Neural cell (in vitro differentiated cells): ENCODE measurements around the gene SYNGR2. TPM values are rescaled to one million over a fixed set of nuclear protein-coding genes. Genes with fewer than 3 reads are reported as not detected.

Experiments
- H2AFZ ChIP-seq: fragments of 200-600, 300-800 bp; sonication (generic), shearing (Covaris generic); 2 replicates; pipeline ENCODE4 v1.6.0; 2014; ENCODE audit warnings: low read depth, mild to moderate bottlenecking, antibody characterized with exemption, low read length, moderate library complexity
- H3F3A ChIP-seq: fragments of 200-600 bp; shearing (Covaris generic); 2 replicates; pipeline ENCODE4 v1.6.1; 2016; ENCODE audit warnings: mild to moderate bottlenecking, moderate library complexity, mixed read lengths, antibody characterized with exemption, low read length; ENCODE audit not compliant: insufficient read depth, poor library complexity, severe bottlenecking
- H3K27ac ChIP-seq: fragments of 200-600, 300-800 bp; sonication (generic), shearing (Covaris generic); 2 replicates; pipeline ENCODE4 v1.5.1; 2014; ENCODE audit warnings: mild to moderate bottlenecking, low read length, moderate library complexity
- H3K27me3 ChIP-seq: fragments of 300-800, 200-600 bp; sonication (generic), shearing (Covaris generic); 2 replicates; pipeline ENCODE4 v1.6.0; 2014; ENCODE audit warnings: mild to moderate bottlenecking, low read depth, low read length, moderate library complexity; ENCODE audit not compliant: insufficient read depth
- H3K36me3 ChIP-seq: fragments of 300-800, 200-600 bp; sonication (generic), shearing (Covaris generic); 2 replicates; pipeline ENCODE4 v1.5.1; 2014; ENCODE audit warnings: mild to moderate bottlenecking, antibody characterized with exemption, low read length, moderate library complexity; ENCODE audit not compliant: insufficient read depth
- H3K4me2 ChIP-seq: fragments of 300-800, 200-600 bp; sonication (generic), shearing (Covaris generic); 2 replicates; pipeline ENCODE4 v1.6.0; 2014; ENCODE audit warnings: mild to moderate bottlenecking, low read length
- H3K4me3 ChIP-seq: fragments of 300-800, 200-600 bp; sonication (generic), shearing (Covaris generic); 2 replicates; pipeline ENCODE4 v1.5.1; 2014; ENCODE audit warnings: mild to moderate bottlenecking, low read length, moderate library complexity
- H3K79me2 ChIP-seq: fragments of 200-600 bp; shearing (Covaris generic); replicated peaks from 2 replicates; pipeline ENCODE4 v1.6.0; 2014; ENCODE audit warnings: mild to moderate bottlenecking, low read length, moderate library complexity; ENCODE audit not compliant: insufficient read depth
- H3K9ac ChIP-seq: fragments of 300-800, 200-600 bp; sonication (generic), shearing (Covaris generic); 2 replicates; pipeline ENCODE4 v1.6.1; 2016; ENCODE audit warnings: mild to moderate bottlenecking, low read length, mixed read lengths
- H3K9me2 ChIP-seq: fragments of 200-600 bp; shearing (Covaris generic); 2 replicates; pipeline ENCODE4 v1.6.1; 2016; ENCODE audit warnings: mild to moderate bottlenecking, low read length, mixed read lengths; ENCODE audit not compliant: insufficient read depth
- H3K9me3 ChIP-seq: fragments of 200-600, 300-800 bp; sonication (generic), shearing (Covaris generic); 2 replicates; pipeline ENCODE4 v1.6.1; 2016; ENCODE audit warnings: mild to moderate bottlenecking, mixed run types, low read length, moderate library complexity, mixed read lengths
- H4K20me1 ChIP-seq: fragments of 200-600 bp; shearing (Covaris generic); 2 replicates; pipeline ENCODE4 v1.6.1; 2016; ENCODE audit warnings: mild to moderate bottlenecking, mixed run types; ENCODE audit not compliant: insufficient read depth
- CTCF ChIP-seq: fragments of 450-650 bp; IDR thresholded peaks from 2 replicates; pipeline ENCODE4 v1.5.1; 2014; ENCODE audit warnings: antibody characterized with exemption, mild to moderate bottlenecking, moderate library complexity; ENCODE audit not compliant: poor library complexity, severe bottlenecking
- EZH2 ChIP-seq: fragments of 200-600, 300-800 bp; shearing (Covaris generic), sonication (generic); IDR thresholded peaks from 2 replicates; pipeline ENCODE4 v1.6.1; 2014; ENCODE audit warnings: antibody characterized with exemption, low read length, borderline replicate concordance, mild to moderate bottlenecking; ENCODE audit not compliant: insufficient read depth, poor library complexity, severe bottlenecking
- MXI1 ChIP-seq: fragments of 450-650 bp; conservative IDR thresholded peaks from 2 replicates; pipeline ENCODE4 v1.6.1; 2014; ENCODE audit warnings: antibody characterized with exemption, mild to moderate bottlenecking; ENCODE audit not compliant: poor library complexity, severe bottlenecking
- POLR2AphosphoS5 ChIP-seq: IDR thresholded peaks from 2 replicates; pipeline ENCODE4 v1.6.1; 2012
- RAD21 ChIP-seq: fragments of 450-650 bp; conservative IDR thresholded peaks from 2 replicates; pipeline ENCODE4 v1.6.1; 2014; ENCODE audit warnings: antibody characterized with exemption, mild to moderate bottlenecking, moderate library complexity
- SMC3 ChIP-seq: fragments of 450-650 bp; conservative IDR thresholded peaks from 2 replicates; pipeline ENCODE4 v1.6.1; 2014; ENCODE audit warnings: antibody characterized with exemption, mild to moderate bottlenecking, moderate library complexity; ENCODE audit not compliant: poor library complexity
- TAF1 ChIP-seq: IDR thresholded peaks from 2 replicates; pipeline ENCODE4 v1.6.1; 2012; ENCODE audit warnings: low read depth
- polyA plus RNA-seq: library from polyadenylated mRNA; depleted of rRNA; stranded (reverse); fragments of >200 nt; gene quantifications from 2 replicates; pipeline ENCODE4 v1.2.3, GENCODE V29; 2014
- TF ChIP-seq, protein P1 (sequence below): IDR thresholded peaks from 2 replicates; pipeline ENCODE4 v1.6.1; 2012; ENCODE audit warnings: borderline replicate concordance

SYNGR2 gene
- polyA plus RNA-seq, 1 donor from 2014 or later: 3.9 TPM

GRCh38 chr17:78185981-78186691, 17.8 kb downstream of the SYNGR2 start:
- no peak overlapping the region for H2AFZ ChIP-seq
- H3K36me3 ChIP-seq: no peaks in the 10 kb centered on the region
- H3K27ac ChIP-seq: no peak overlapping the region
- no peak for TF ChIP-seq RAD21
- no peak overlapping the region for H3K9ac ChIP-seq
- no peaks in the 10 kb centered on the region for H3F3A ChIP-seq
- no peak overlapping the region for H3K4me2 ChIP-seq
- peaks cover 4% of the 10 kb centered on the region for H3K79me2 ChIP-seq
- no peaks in the 10 kb centered on the region for H3K9me2 ChIP-seq
- H3K27me3 ChIP-seq: no peaks in the 10 kb centered on the region
- no peaks in the 10 kb centered on the region for H4K20me1 ChIP-seq
- no peak overlapping the region for H3K4me3 ChIP-seq
- no peaks in the 10 kb centered on the region for H3K9me3 ChIP-seq

- no peaks in the 10 kb centered on the region for H4K20me1 ChIP-seq
- peak within 1 kb of the TSS; percentile 63 for H3K4me2 ChIP-seq
- no peaks in the 10 kb centered on the region for H3K9me2 ChIP-seq
- no peak within 1 kb of the TSS for H3K9ac ChIP-seq
- TF ChIP-seq RAD21 (peak; percentile 35), CTCF (peak; percentile 69), MXI1 (peak; percentile 99), POLR2AphosphoS5 (peak; percentile 29), SMC3 (peak; percentile 53), EZH2 (no peak), TAF1 (no peak)
- TF ChIP-seq, protein P1, sequence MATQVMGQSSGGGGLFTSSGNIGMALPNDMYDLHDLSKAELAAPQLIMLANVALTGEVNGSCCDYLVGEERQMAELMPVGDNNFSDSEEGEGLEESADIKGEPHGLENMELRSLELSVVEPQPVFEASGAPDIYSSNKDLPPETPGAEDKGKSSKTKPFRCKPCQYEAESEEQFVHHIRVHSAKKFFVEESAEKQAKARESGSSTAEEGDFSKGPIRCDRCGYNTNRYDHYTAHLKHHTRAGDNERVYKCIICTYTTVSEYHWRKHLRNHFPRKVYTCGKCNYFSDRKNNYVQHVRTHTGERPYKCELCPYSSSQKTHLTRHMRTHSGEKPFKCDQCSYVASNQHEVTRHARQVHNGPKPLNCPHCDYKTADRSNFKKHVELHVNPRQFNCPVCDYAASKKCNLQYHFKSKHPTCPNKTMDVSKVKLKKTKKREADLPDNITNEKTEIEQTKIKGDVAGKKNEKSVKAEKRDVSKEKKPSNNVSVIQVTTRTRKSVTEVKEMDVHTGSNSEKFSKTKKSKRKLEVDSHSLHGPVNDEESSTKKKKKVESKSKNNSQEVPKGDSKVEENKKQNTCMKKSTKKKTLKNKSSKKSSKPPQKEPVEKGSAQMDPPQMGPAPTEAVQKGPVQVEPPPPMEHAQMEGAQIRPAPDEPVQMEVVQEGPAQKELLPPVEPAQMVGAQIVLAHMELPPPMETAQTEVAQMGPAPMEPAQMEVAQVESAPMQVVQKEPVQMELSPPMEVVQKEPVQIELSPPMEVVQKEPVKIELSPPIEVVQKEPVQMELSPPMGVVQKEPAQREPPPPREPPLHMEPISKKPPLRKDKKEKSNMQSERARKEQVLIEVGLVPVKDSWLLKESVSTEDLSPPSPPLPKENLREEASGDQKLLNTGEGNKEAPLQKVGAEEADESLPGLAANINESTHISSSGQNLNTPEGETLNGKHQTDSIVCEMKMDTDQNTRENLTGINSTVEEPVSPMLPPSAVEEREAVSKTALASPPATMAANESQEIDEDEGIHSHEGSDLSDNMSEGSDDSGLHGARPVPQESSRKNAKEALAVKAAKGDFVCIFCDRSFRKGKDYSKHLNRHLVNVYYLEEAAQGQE: no peak
- H3K27me3 ChIP-seq: no peaks in the 10 kb centered on the region
- H3K79me2 ChIP-seq: peaks cover 4% of the 10 kb centered on the region
- no peaks in the 10 kb centered on the region for H3F3A ChIP-seq
- H3K9me3 ChIP-seq: no peaks in the 10 kb centered on the region
- peak within 1 kb of the TSS; percentile 21 for H2AFZ ChIP-seq
- H3K4me3 ChIP-seq: peak within 1 kb of the TSS; percentile 69
- no peak within 1 kb of the TSS for H3K27ac ChIP-seq
- H3K36me3 ChIP-seq: no peaks in the 10 kb centered on the region
Measured at GRCh38 chr17:78186692-78187595, 18.6 kb downstream of the SYNGR2 start, which contains the start of the genes AFMID and TK1. Gene AFMID (plus strand): TSS chr17:78187362. CDS start chr17:78187371, 9 bp downstream. Gene TK1 (minus strand): TSS chr17:78187052. CDS start chr17:78186994, 58 bp downstream.
